ENCODE data around the gene CTXN3.
"Not testable (repeated sequence)": the region's sequence is repeated elsewhere in the genome, so short reads cannot be mapped to it uniquely, and the experiment has no call there.

CTXN3 gene

GRCh38 chr5:127652952-127653611 is 4.2 kb downstream of the CTXN3 start:
- DNase-seq = no peak

GRCh38 chr5:127656825-127657224 is 7.9 kb downstream of the CTXN3 start:
- DNase-seq = no peak

GRCh38 chr5:127660047-127660733 is 11.3 kb downstream of the CTXN3 start:
- no peak for DNase-seq

- no peak for DNase-seq
Measured at GRCh38 chr5:127664093-127664492, 15.2 kb downstream of the CTXN3 start.

- DNase-seq = no peak
Measured at GRCh38 chr5:127665641-127666040, 16.8 kb downstream of the CTXN3 start.

GRCh38 chr5:127666043-127666716 is 17.3 kb downstream of the CTXN3 start:
- DNase-seq = no peak

- DNase-seq = no peak
Measured at GRCh38 chr5:127667926-127668325, 19.0 kb downstream of the CTXN3 start.

GRCh38 chr5:127671218-127671617 is 22.3 kb downstream of the CTXN3 start:
- no peak for DNase-seq

- DNase-seq = no peak
Measured at GRCh38 chr5:127673117-127673800, 24.4 kb downstream of the CTXN3 start.

- DNase-seq = not testable (repeated sequence)
Measured at GRCh38 chr5:127676951-127677350, 28.1 kb downstream of the CTXN3 start.

GRCh38 chr5:127679691-127680330 is 30.9 kb downstream of the CTXN3 start:
- DNase-seq = not testable (repeated sequence)

GRCh38 chr5:127680595-127680994 is 31.7 kb downstream of the CTXN3 start:
- DNase-seq = no peak

- DNase-seq = no peak
Measured at GRCh38 chr5:127683008-127683407, 34.1 kb downstream of the CTXN3 start.

- no peak for DNase-seq
Measured at GRCh38 chr5:127684726-127685467, 36.0 kb downstream of the CTXN3 start.

GRCh38 chr5:127685662-127686061 is 36.8 kb downstream of the CTXN3 start:
- no peak for DNase-seq

- DNase-seq = no peak
Measured at GRCh38 chr5:127686424-127686823, 37.5 kb downstream of the CTXN3 start.

GRCh38 chr5:127694518-127695171 is 45.8 kb downstream of the CTXN3 start:
- no peak for DNase-seq

GRCh38 chr5:127695346-127695745 is 46.5 kb downstream of the CTXN3 start:
- peak in 1 of 2 experiments; percentile 11 for DNase-seq

- no peak for DNase-seq
Measured at GRCh38 chr5:127696683-127697082, 47.8 kb downstream of the CTXN3 start.

GRCh38 chr5:127697894-127698600 is 49.2 kb downstream of the CTXN3 start:
- DNase-seq = no peak

- no peak for DNase-seq
Measured at GRCh38 chr5:127699416-127699815, 50.5 kb downstream of the CTXN3 start.
